GM23338 (cell line): ENCODE measurements around the gene ALDH1A2. TPM values are rescaled to one million over a fixed set of nuclear protein-coding genes. Genes with fewer than 3 reads are reported as not detected.

Experiments
- ATAC-seq: fragments of 200-7000 bp; cut with Tn5 transposase; 3 replicates; pipeline ENCODE4 v1.9.1; 2020
- DNase-seq: peaks from one replicate; pipeline ENCODE4 v3.0.0-alpha.2; 2015; ENCODE audit warnings: low spot score
- H2AFZ ChIP-seq: fragments of 200-600 bp; sonication (generic); 2 replicates; pipeline ENCODE4 v1.8.0; 2016; ENCODE audit warnings: antibody characterized with exemption, mild to moderate bottlenecking, moderate library complexity
- H3F3A ChIP-seq: fragments of 200-600 bp; sonication (generic); replicated peaks from 2 replicates; pipeline ENCODE4 v1.8.0; 2017; ENCODE audit warnings: antibody characterized with exemption, mixed run types, low read depth
- H3K27ac ChIP-seq: fragments of 200-600 bp; sonication (generic); 2 replicates; pipeline ENCODE4 v1.6.1; 2016; ENCODE audit warnings: low read depth
- H3K27me3 ChIP-seq: fragments of 200-600 bp; sonication (generic); 2 replicates; pipeline ENCODE4 v1.8.0; 2016; ENCODE audit warnings: mild to moderate bottlenecking, mixed run types, moderate library complexity; ENCODE audit not compliant: insufficient read depth
- H3K36me3 ChIP-seq: fragments of 200-600 bp; sonication (generic); 2 replicates; pipeline ENCODE4 v1.8.0; 2016; ENCODE audit warnings: mild to moderate bottlenecking; ENCODE audit not compliant: insufficient read depth
- H3K4me1 ChIP-seq: fragments of 200-600 bp; sonication (generic); 2 replicates; pipeline ENCODE4 v1.8.0; 2016; ENCODE audit warnings: mild to moderate bottlenecking, moderate library complexity; ENCODE audit not compliant: insufficient read depth
- H3K4me2 ChIP-seq: fragments of 200-600 bp; sonication (generic); 2 replicates; pipeline ENCODE4 v1.7.1; 2017; ENCODE audit warnings: mixed run types
- H3K4me3 ChIP-seq: fragments of 200-600 bp; sonication (generic); 2 replicates; pipeline ENCODE4 v1.6.1; 2016; ENCODE audit warnings: mixed run types
- H3K79me2 ChIP-seq: fragments of 200-600 bp; sonication (generic); replicated peaks from 2 replicates; pipeline ENCODE4 v1.8.0; 2017; ENCODE audit warnings: mild to moderate bottlenecking; ENCODE audit not compliant: insufficient read depth
- H3K9me2 ChIP-seq: fragments of 200-600 bp; sonication (generic); 2 replicates; pipeline ENCODE4 v1.8.0; 2017; ENCODE audit not compliant: insufficient read depth
- H4K20me1 ChIP-seq: fragments of 200-600 bp; sonication (generic); replicated peaks from 2 replicates; pipeline ENCODE4 v1.8.0; 2017; ENCODE audit warnings: mild to moderate bottlenecking; ENCODE audit not compliant: insufficient read depth
- H3K27ac Mint-ChIP-seq: 2 replicates; pipeline ENCODE4 v1.8.0; 2020; ENCODE audit warnings: inconsistent platforms, mild to moderate bottlenecking, moderate library complexity, mixed read lengths
- H3K27me3 Mint-ChIP-seq: 3 replicates; pipeline ENCODE4 v1.8.0; 2022; ENCODE audit warnings: low read depth, mild to moderate bottlenecking, moderate library complexity, mixed read lengths, inconsistent platforms; ENCODE audit not compliant: insufficient read depth, poor library complexity
- H3K36me3 Mint-ChIP-seq: 3 replicates; pipeline ENCODE4 v1.8.0; 2021; ENCODE audit warnings: low read depth, mild to moderate bottlenecking, inconsistent platforms, moderate library complexity, mixed read lengths
- H3K4me1 Mint-ChIP-seq: 3 replicates; pipeline ENCODE4 v1.8.0; 2020; ENCODE audit warnings: mild to moderate bottlenecking, inconsistent platforms, mixed read lengths
- H3K4me3 Mint-ChIP-seq: 3 replicates; pipeline ENCODE4 v1.8.0; 2021; ENCODE audit warnings: moderate library complexity, mild to moderate bottlenecking, inconsistent platforms, mixed read lengths
- H3K9me3 Mint-ChIP-seq: 3 replicates; pipeline ENCODE4 v1.8.0; 2020; ENCODE audit warnings: moderate library complexity, mild to moderate bottlenecking, inconsistent platforms, mixed read lengths
- CREB1 ChIP-seq: fragments of 250-450 bp; sonication (Bioruptor Pico); IDR thresholded peaks from 2 replicates; pipeline ENCODE4 v1.5.0; 2020; ENCODE audit warnings: low read depth, mild to moderate bottlenecking, moderate library complexity
- CTCF ChIP-seq, 2 experiments: fragments of 200-600 bp in 1 of 2; sonication (generic) in 1 of 2; conservative IDR thresholded peaks; 2 replicates each; pipeline versions ENCODE4 v1.5.1 to v1.6.1; 2016 to 2017; ENCODE audit warnings: antibody characterized with exemption in 2 of 2, low read depth in 2 of 2, mild to moderate bottlenecking in 2 of 2, moderate library complexity in 1 of 2
- ETS1 ChIP-seq: IDR thresholded peaks from 2 replicates; pipeline ENCODE4 v1.6.1; 2016; ENCODE audit warnings: antibody characterized with exemption
- EZH2 ChIP-seq: fragments of 200-600 bp; sonication (generic); IDR thresholded peaks from one replicate; pipeline ENCODE4 v1.8.0; 2017; ENCODE audit warnings: antibody characterized with exemption, mild to moderate bottlenecking, low read depth; ENCODE audit not compliant: unreplicated experiment
- EZH2phosphoT487 ChIP-seq: fragments of 200-600 bp; sonication (generic); IDR thresholded peaks from one replicate; pipeline ENCODE4 v1.8.1; 2018; ENCODE audit warnings: antibody characterized with exemption; ENCODE audit not compliant: unreplicated experiment
- JUNB ChIP-seq: IDR thresholded peaks from one replicate; pipeline ENCODE4 v1.6.1; 2016; ENCODE audit warnings: antibody characterized with exemption; ENCODE audit not compliant: unreplicated experiment
- NANOG ChIP-seq: IDR thresholded peaks from 2 replicates; pipeline ENCODE4 v1.6.1; 2016; ENCODE audit warnings: antibody characterized with exemption, borderline replicate concordance
- POLR2AphosphoS5 ChIP-seq: IDR thresholded peaks from 2 replicates; pipeline ENCODE4 v1.6.1; 2016; ENCODE audit warnings: antibody characterized with exemption, low read depth
- REST ChIP-seq: IDR thresholded peaks from one replicate; pipeline ENCODE4 v1.6.1; 2018; ENCODE audit warnings: antibody characterized with exemption; ENCODE audit not compliant: unreplicated experiment
- STAT1 ChIP-seq: IDR thresholded peaks from one replicate; pipeline ENCODE4 v1.6.1; 2016; ENCODE audit warnings: antibody characterized with exemption; ENCODE audit not compliant: unreplicated experiment
- ZNF114 ChIP-seq: fragments of 250-450 bp; sonication (Bioruptor Pico); IDR thresholded peaks from 2 replicates; pipeline ENCODE4 v1.5.0; 2020; ENCODE audit warnings: mild to moderate bottlenecking, moderate library complexity
- ZNF331 ChIP-seq: fragments of 250-450 bp; sonication (Bioruptor Pico); IDR thresholded peaks from 2 replicates; pipeline ENCODE4 v1.5.0; 2020; ENCODE audit warnings: low read depth, mild to moderate bottlenecking, moderate library complexity
- ZNF462 ChIP-seq: fragments of 250-450 bp; sonication (Bioruptor Pico); IDR thresholded peaks from 2 replicates; pipeline ENCODE4 v1.5.0; 2020; ENCODE audit warnings: mild to moderate bottlenecking, moderate library complexity
- polyA plus RNA-seq: library from polyadenylated mRNA; unstranded; fragments of >200 nt; fragmentation: Nextera tagmentation; extraction: Ambion mirVana; gene quantifications from 2 replicates; pipeline ENCODE4 v1.2.1, GENCODE V29; 2016
- total RNA-seq: library from RNA; depleted of rRNA; stranded (reverse); fragments of >200 nt; shearing (Covaris generic); gene quantifications from 2 replicates; pipeline ENCODE4 v1.2.3, GENCODE V29; 2014

The ALDH1A2 gene
- total and polyA plus RNA-seq, 2 experiments from 2014 or later: 0.80 TPM; not detected in 1

GRCh38 chr15:58016581-58017175 lies 48.8 kb downstream of the ALDH1A2 start:
- Histone ChIP-seq H3F3A (no peaks in the 10 kb centered on the region), H3K4me2 (no peak overlapping the region), H3K4me1 (no peaks in the 10 kb centered on the region), H3K27ac (no peak overlapping the region), H3K4me3 (no peak overlapping the region), H4K20me1 (no peaks in the 10 kb centered on the region), H3K79me2 (no peaks in the 10 kb centered on the region), H3K36me3 (no peaks in the 10 kb centered on the region), H3K9me2 (no peaks in the 10 kb centered on the region), H3K27me3 (no peaks in the 10 kb centered on the region), H2AFZ (no peak overlapping the region)
- TF ChIP-seq EZH2 (no peak), ZNF462 (CRISPR knock-in tag) (no peak), NANOG (no peak), ZNF331 (CRISPR knock-in tag) (no peak), ZNF114 (no peak), POLR2AphosphoS5 (no peak), JUNB (no peak), REST (no peak), STAT1 (no peak), EZH2phosphoT487 (no peak), CREB1 (CRISPR knock-in tag) (no peak), ETS1 (no peak), CTCF (conservative IDR thresholded peaks at IDR 0.05; ENCODE audit: low read depth in 2 of 2) (no peak)
- Mint-ChIP-seq H3K4me3 (no peak overlapping the region), H3K27me3 (no peaks in the 10 kb centered on the region), H3K36me3 (no peaks in the 10 kb centered on the region), H3K4me1 (no peaks in the 10 kb centered on the region), H3K9me3 (no peaks in the 10 kb centered on the region), H3K27ac (no peak overlapping the region)
- DNase-seq (no peak), ATAC-seq (no peak)
